Epithelial cell of proximal tubule (primary cell): ENCODE measurements around the gene DAGLA. TPM values are rescaled to one million over a fixed set of nuclear protein-coding genes. Genes with fewer than 3 reads are reported as not detected.
A peak's percentile ranks its signal among the peaks of the same experiment; 100 is the strongest.

Experiments used
- DNase-seq: peaks from one replicate; pipeline ENCODE4 v3.0.0-alpha.2; 2011; ENCODE audit warnings: low read depth
- H3K4me3 ChIP-seq: 2 replicates; pipeline ENCODE4 v1.5.1; 2011; ENCODE audit warnings: low read depth, mild to moderate bottlenecking, low read length
- CTCF ChIP-seq: conservative IDR thresholded peaks from 2 replicates; pipeline ENCODE4 v1.5.1; 2012; ENCODE audit warnings: low read depth, mild to moderate bottlenecking, low read length
- total RNA-seq: library from RNA; depleted of rRNA; stranded (reverse); fragments of >200 nt; gene quantifications from 2 replicates; pipeline ENCODE4 v1.2.3, GENCODE V29; 2015

The DAGLA gene
- total RNA-seq, 1 donor from 2014 or later = 4.5 TPM

- H3K4me3 ChIP-seq = no peak overlapping the region
- DNase-seq = no peak
- no peak for TF ChIP-seq CTCF
Observed at GRCh38 chr11:61762223-61762615, 82.0 kb downstream of the DAGLA start.

GRCh38 chr11:61762798-61763197 is 82.6 kb downstream of the DAGLA start:
- no peak overlapping the region for H3K4me3 ChIP-seq
- TF ChIP-seq CTCF = no peak

GRCh38 chr11:61763930-61764605 is 83.9 kb downstream of the DAGLA start:
- H3K4me3 ChIP-seq = no peak overlapping the region
- DNase-seq = no peak
- TF ChIP-seq CTCF = no peak

More at GRCh38 chr11:61762798-61763197, 82.6 kb downstream of the DAGLA start:
- no peak for DNase-seq

GRCh38 chr11:61764606-61765260 is 84.5 kb downstream of the DAGLA start:
- DNase-seq = no peak
- no peak overlapping the region for H3K4me3 ChIP-seq
- TF ChIP-seq CTCF = peak; percentile 1

- TF ChIP-seq CTCF = no peak
- no peak overlapping the region for H3K4me3 ChIP-seq
- no peak for DNase-seq
Observed at GRCh38 chr11:61765550-61766253, 85.5 kb downstream of the DAGLA start.

GRCh38 chr11:61766353-61766841 is 86.2 kb downstream of the DAGLA start:
- no peak for DNase-seq
- TF ChIP-seq CTCF = no peak

More at GRCh38 chr11:61766353-61766841, 86.2 kb downstream of the DAGLA start:
- H3K4me3 ChIP-seq = no peak overlapping the region
